Testis (tissue), 3 donors: ENCODE data around the gene DAND5. TPM values are rescaled to one million over a fixed set of nuclear protein-coding genes. Genes with fewer than 3 reads are reported as not detected.
A peak's percentile ranks its signal among the peaks of the same experiment; 100 is the strongest.

Source experiments
- DNase-seq: peaks from one replicate; pipeline ENCODE4 v3.0.0-alpha.2; 2019
- H3K27ac ChIP-seq, 2 donors: fragments of 200-600 bp; sonication (generic); one replicate each; pipeline ENCODE4 v1.5.1; 2019
- H3K27me3 ChIP-seq: fragments of 200-600 bp; sonication (generic); one replicate; pipeline ENCODE4 v1.5.1; 2019
- H3K36me3 ChIP-seq: fragments of 200-600 bp; sonication (generic); one replicate; pipeline ENCODE4 v1.5.1; 2017; ENCODE audit warnings: low read depth; ENCODE audit errors: missing control alignments
- H3K4me1 ChIP-seq: fragments of 200-600 bp; sonication (generic); one replicate; pipeline ENCODE4 v1.5.1; 2019
- H3K4me3 ChIP-seq, 2 donors: fragments of 200-600 bp; sonication (generic); one replicate each; pipeline ENCODE4 v1.5.1; 2017 to 2019
- H3K9me3 ChIP-seq: fragments of 200-600 bp; sonication (generic); one replicate; pipeline ENCODE4 v1.5.1; 2017
- CTCF ChIP-seq, 3 experiments: fragments of 450-650 bp in 2 of 3; fragments of 200-600 bp in 1 of 3; sonication (generic) in 1 of 3; IDR thresholded peaks; one replicate each; pipeline ENCODE4 v1.5.1; 2016 to 2019; ENCODE audit warnings: antibody characterized with exemption in 3 of 3, mild to moderate bottlenecking in 2 of 3, moderate library complexity in 1 of 3
- POLR2A ChIP-seq: fragments of 450-650 bp; IDR thresholded peaks from one replicate; pipeline ENCODE4 v1.6.1; 2017; ENCODE audit warnings: antibody characterized with exemption, mild to moderate bottlenecking, moderate library complexity
- WGBS, 2 donors: methylation state at CpG; one replicate each; pipeline ENCODE4 v1.1.5; 2018; 5-methylcytosine and 5-hydroxymethylcytosine counted together
- intact Hi-C: fragments of 100-400 bp; cut with DNase I; formaldehyde crosslinking; loops from one replicate; pipeline ENCODE4 v1.15.1; 2023; ENCODE audit warnings: low total_unique reads
- polyA plus RNA-seq: library from polyadenylated mRNA; stranded (reverse); fragments of 350-450 nt; fragmentation: Illumina TruSeq; extraction: RNeasy Lipid Tissue Mini Kit (QIAGEN cat#74804); gene quantifications from one replicate; pipeline ENCODE4 v1.2.3, GENCODE V29; 2014; ENCODE audit warnings: low read depth, low replicate concordance; ENCODE audit not compliant: insufficient read depth
- total RNA-seq, 2 donors: library from RNA; depleted of rRNA; stranded (reverse); fragments of >200 nt; gene quantifications; one replicate each; pipeline ENCODE4 v1.2.3, GENCODE V29; 2016

The DAND5 gene
- total and polyA plus RNA-seq, 3 donors from 2014 or later = 0.16 to 2.8 (median 1.4) TPM

GRCh38 chr19:12946092-12946721 is 23.2 kb upstream of the DAND5 start:
- Histone ChIP-seq H3K9me3 (no peaks in the 10 kb centered on the region), H3K4me1 (peaks cover 7% of the 10 kb centered on the region), H3K27me3 (no peaks in the 10 kb centered on the region), H3K36me3 (no peaks in the 10 kb centered on the region), H3K4me3 (peak overlapping the region; percentile 98), H3K27ac (peak overlapping the region; percentile 94 to 95)
- 1% methylated on average over 17 to 40 of the region's 40 CpGs for WGBS, 2 donors
- intact Hi-C loops = no loop called here
- TF ChIP-seq POLR2A (no peak), CTCF (IDR thresholded peaks at IDR 0.05) (no peak)
- peak; percentile 68 for DNase-seq

- WGBS, 2 donors = 54 to 57% methylated on average over 14 of the region's 14 CpGs
- Histone ChIP-seq H3K9me3 (no peaks in the 10 kb centered on the region), H3K4me1 (peaks cover 7% of the 10 kb centered on the region), H3K27ac (peak overlapping the region; percentile 94 to 95), H3K4me3 (peak overlapping the region; percentile 98), H3K36me3 (no peaks in the 10 kb centered on the region), H3K27me3 (no peaks in the 10 kb centered on the region)
- intact Hi-C loops = no loop called here
- TF ChIP-seq POLR2A (no peak), CTCF (IDR thresholded peaks at IDR 0.05) (no peak)
- no peak for DNase-seq
Measured at GRCh38 chr19:12946731-12947496, 22.5 kb upstream of the DAND5 start.

- 80 to 88% methylated on average over 15 to 26 of the region's 28 CpGs for WGBS, 2 donors
- Histone ChIP-seq H3K36me3 (no peaks in the 10 kb centered on the region), H3K4me1 (peaks cover 9% of the 10 kb centered on the region), H3K27ac (no peak overlapping the region), H3K9me3 (no peaks in the 10 kb centered on the region), H3K4me3 (no peak overlapping the region), H3K27me3 (no peaks in the 10 kb centered on the region)
- TF ChIP-seq CTCF (IDR thresholded peaks at IDR 0.05) (no peak), POLR2A (no peak)
- intact Hi-C loops = no loop called here
- DNase-seq = no peak
Measured at GRCh38 chr19:12947702-12948611, 21.4 kb upstream of the DAND5 start.

- WGBS, 2 donors = 89 to 93% methylated on average over 18 to 26 of the region's 30 CpGs
- DNase-seq = no peak
- no peaks in the 10 kb centered on the region for H3K36me3 ChIP-seq
- H3K9me3 ChIP-seq = no peaks in the 10 kb centered on the region
- TF ChIP-seq CTCF (IDR thresholded peaks at IDR 0.05) (no peak), POLR2A (no peak)
- intact Hi-C loops = no loop called here
- no peak overlapping the region for H3K27ac ChIP-seq
- H3K4me3 ChIP-seq = no peak overlapping the region
- no peaks in the 10 kb centered on the region for H3K27me3 ChIP-seq
- H3K4me1 ChIP-seq = peaks cover 17% of the 10 kb centered on the region
Measured at GRCh38 chr19:12948612-12949362, 20.6 kb upstream of the DAND5 start.
